PC-3 (cell line): Measurements from ENCODE around the gene ABCG4. TPM values are rescaled to one million over a fixed set of nuclear protein-coding genes. Genes with fewer than 3 reads are reported as not detected.

Experiments used
- ATAC-seq: fragments of 200-7000 bp; cut with Tn5 transposase; 2 replicates; pipeline ENCODE4 v1.9.1; 2020; ENCODE audit warnings: mild to moderate bottlenecking, moderate library complexity
- BruUV-seq: library from RNA; stranded (reverse); fragments of 400-500 nt; replicated peaks from 2 replicates; lab custom pipeline; 2021; lab: Mats Ljungman, UMichigan
- CTCF ChIA-PET: fragments of 300-600 bp; sonication (Branson Sonifier 250); formaldehyde crosslinking; loops from one replicate; lab custom pipeline; 2022; ENCODE audit warnings: antibody characterized with exemption; lab: Charles Lee
- POLR2A ChIA-PET: fragments of 300-600 bp; sonication (Branson Sonifier 250); formaldehyde crosslinking; loops from one replicate; lab custom pipeline; 2022; ENCODE audit warnings: antibody characterized with exemption; ENCODE audit not compliant: unreplicated experiment; lab: Charles Lee
- DNase-seq: peaks from one replicate; pipeline ENCODE4 v3.0.0-alpha.2; 2015
- H2AFZ ChIP-seq: fragments of 300-600 bp; sonication (generic); 2 replicates; pipeline ENCODE4 v1.6.0; 2016; ENCODE audit warnings: antibody characterized with exemption, low read length
- H3F3A ChIP-seq: fragments of 300-600 bp; sonication (generic); one replicate; pipeline ENCODE4 v1.6.0; 2017; ENCODE audit warnings: antibody characterized with exemption, low read length, control low read depth, mild to moderate bottlenecking; ENCODE audit not compliant: unreplicated experiment
- H3K27ac ChIP-seq: fragments of 300-600 bp; sonication (generic); 2 replicates; pipeline ENCODE4 v1.5.1; 2016; ENCODE audit warnings: mild to moderate bottlenecking, low read length
- H3K27me3 ChIP-seq: fragments of 300-600 bp; sonication (generic); 2 replicates; pipeline ENCODE4 v1.6.1; 2016; ENCODE audit warnings: low read length, mixed read lengths
- H3K36me3 ChIP-seq: fragments of 300-600 bp; sonication (generic); 2 replicates; pipeline ENCODE4 v1.6.1; 2016; ENCODE audit warnings: low read depth, mixed run types, low read length, mixed read lengths
- H3K4me1 ChIP-seq: fragments of 300-600 bp; sonication (generic); 2 replicates; pipeline ENCODE4 v1.5.1; 2016; ENCODE audit warnings: low read length; ENCODE audit not compliant: insufficient read depth
- H3K4me2 ChIP-seq: fragments of 300-600 bp; sonication (generic); 2 replicates; pipeline ENCODE4 v1.6.0; 2016; ENCODE audit warnings: low read length
- H3K4me3 ChIP-seq: fragments of 300-600 bp; sonication (generic); 2 replicates; pipeline ENCODE4 v1.5.1; 2016; ENCODE audit warnings: mild to moderate bottlenecking, low read length, mixed read lengths
- H3K79me2 ChIP-seq: fragments of 300-600 bp; sonication (generic); 2 replicates; pipeline ENCODE4 v1.6.1; 2017; ENCODE audit warnings: low read length, mixed read lengths
- H3K9ac ChIP-seq: fragments of 300-600 bp; sonication (generic); 2 replicates; pipeline ENCODE4 v1.6.0; 2016; ENCODE audit warnings: mild to moderate bottlenecking, low read length
- H3K9me2 ChIP-seq: fragments of 300-600 bp; sonication (generic); replicated peaks from 2 replicates; pipeline ENCODE4 v1.6.1; 2016; ENCODE audit warnings: mixed run types, low read length, mixed read lengths
- H3K9me3 ChIP-seq: fragments of 300-600 bp; sonication (generic); 2 replicates; pipeline ENCODE4 v1.6.1; 2016; ENCODE audit warnings: low read length, mixed read lengths
- H4K20me1 ChIP-seq: fragments of 300-600 bp; sonication (generic); 2 replicates; pipeline ENCODE4 v1.6.1; 2016; ENCODE audit warnings: low read length, mixed read lengths
- CTCF ChIP-seq: fragments of 300-600 bp; sonication (generic); conservative IDR thresholded peaks from 2 replicates; pipeline ENCODE4 v1.5.1; 2017; ENCODE audit warnings: antibody characterized with exemption, low read depth, mild to moderate bottlenecking, low read length
- EZH2 ChIP-seq: fragments of 300-600 bp; sonication (generic); IDR thresholded peaks from one replicate; pipeline ENCODE4 v1.6.1; 2017; ENCODE audit warnings: antibody characterized with exemption, mild to moderate bottlenecking, low read length; ENCODE audit not compliant: unreplicated experiment
- EZH2phosphoT487 ChIP-seq: fragments of 300-600 bp; sonication (generic); IDR thresholded peaks from 2 replicates; pipeline ENCODE4 v1.6.1; 2018; ENCODE audit warnings: mild to moderate bottlenecking, antibody characterized with exemption, low read length, borderline replicate concordance
- intact Hi-C: fragments of 100-400 bp; cut with micrococcal nuclease; formaldehyde crosslinking; loops from 2 replicates; pipeline ENCODE4 v1.9.0; 2023
- total RNA-seq: library from RNA; depleted of rRNA; stranded (reverse); fragments of >200 nt; gene quantifications from 2 replicates; pipeline ENCODE4 v1.2.3, GENCODE V29; 2014

Gene ABCG4
- total RNA-seq, 1 experiment from 2014 or later, result 0.15 TPM

GRCh38 chr11:119108146-119108856, 40.6 kb upstream of the ABCG4 start:
- TSS peak; percentile 36 for BruUV-seq
- ChIA-PET CTCF (no interaction called here), POLR2A (no interaction called here)
- Histone ChIP-seq H3K27ac (peak overlapping the region; percentile 36), H3K79me2 (peaks cover 37% of the 10 kb centered on the region), H3K27me3 (no peaks in the 10 kb centered on the region), H3K9me3 (no peaks in the 10 kb centered on the region), H3F3A (no peaks in the 10 kb centered on the region), H3K4me2 (peak overlapping the region; percentile 98), H3K4me1 (peaks cover 26% of the 10 kb centered on the region), H2AFZ (peak overlapping the region; percentile 89), H3K9me2 (no peaks in the 10 kb centered on the region), H3K9ac (peak overlapping the region; percentile 83), H4K20me1 (no peaks in the 10 kb centered on the region), H3K4me3 (peak overlapping the region; percentile 97), H3K36me3 (peaks cover 21% of the 10 kb centered on the region; the same call in 1 of the 2 replicates)
- TF ChIP-seq EZH2 (no peak), CTCF (no peak), EZH2phosphoT487 (no peak)
- intact Hi-C loops, result loop anchor here (1.0 kb wide), 1 partner anchor 13 kb away; the partner anchor contains the start of gene HINFP
- DNase-seq (peak; percentile 92), ATAC-seq (peak; percentile 53)

- Histone ChIP-seq H3K4me1 (peaks cover 21% of the 10 kb centered on the region), H3K36me3 (peaks cover 23% of the 10 kb centered on the region; the same call in 1 of the 2 replicates), H3K9me2 (no peaks in the 10 kb centered on the region), H3K9ac (no peak overlapping the region), H3F3A (no peaks in the 10 kb centered on the region), H3K4me2 (peak overlapping the region; percentile 98), H3K27me3 (no peaks in the 10 kb centered on the region), H3K79me2 (peaks cover 34% of the 10 kb centered on the region), H4K20me1 (no peaks in the 10 kb centered on the region), H3K4me3 (peak overlapping the region; percentile 97), H2AFZ (no peak overlapping the region), H3K9me3 (no peaks in the 10 kb centered on the region), H3K27ac (no peak overlapping the region)
- intact Hi-C loops, result loop anchor here (1.0 kb wide), 1 partner anchor 12 kb away; the partner anchor contains the start of gene HINFP
- TF ChIP-seq EZH2, result no peak
- TF ChIP-seq CTCF, result no peak
- no peak for TF ChIP-seq EZH2phosphoT487
- ChIA-PET POLR2A (no interaction called here), CTCF (no interaction called here)
- BruUV-seq, result no TSS peak
- DNase-seq (no peak), ATAC-seq (no peak)
Measured at GRCh38 chr11:119108857-119109221, 40.0 kb upstream of the ABCG4 start.

GRCh38 chr11:119109843-119110242, 39.0 kb upstream of the ABCG4 start:
- peaks cover 33% of the 10 kb centered on the region; the same call in 1 of the 2 replicates for H3K36me3 ChIP-seq
- H4K20me1 ChIP-seq, result no peaks in the 10 kb centered on the region
- no peak for TF ChIP-seq CTCF
- TF ChIP-seq EZH2, result no peak
- TF ChIP-seq EZH2phosphoT487, result no peak
- no peak overlapping the region for H2AFZ ChIP-seq
- H3K4me1 ChIP-seq, result peaks cover 19% of the 10 kb centered on the region
- H3K9ac ChIP-seq, result no peak overlapping the region
- no peaks in the 10 kb centered on the region for H3F3A ChIP-seq
- intact Hi-C loops, result no loop called here
- H3K79me2 ChIP-seq, result peaks cover 30% of the 10 kb centered on the region
- no peak overlapping the region for H3K27ac ChIP-seq
- no peak overlapping the region for H3K4me2 ChIP-seq
- ChIA-PET POLR2A (no interaction called here), CTCF (no interaction called here)
- no peaks in the 10 kb centered on the region for H3K9me3 ChIP-seq
- ATAC-seq, result no peak
- no peak overlapping the region for H3K4me3 ChIP-seq
- no peaks in the 10 kb centered on the region for H3K9me2 ChIP-seq
- no peaks in the 10 kb centered on the region for H3K27me3 ChIP-seq
- no peak for DNase-seq
- BruUV-seq, result no TSS peak
